K562 (cell line): ENCODE data around the gene FLCN. TPM values are rescaled to one million over a fixed set of nuclear protein-coding genes. Genes with fewer than 3 reads are reported as not detected.

Experiments used
- DACH1 ChIP-seq: fragments of 450-650 bp; IDR thresholded peaks from 2 replicates; pipeline ENCODE4 v1.6.1; 2018; ENCODE audit not compliant: partially characterized antibody
- FOXA3 ChIP-seq, 2 experiments: fragments of 450-650 bp in 1 of 2; sonication (generic) in 1 of 2; formaldehyde crosslinking; IDR thresholded peaks in 1 of 2; conservative IDR thresholded peaks in 1 of 2; 2 replicates each; pipeline versions ENCODE4 v1.4.0 to v1.8.0; 2020 to 2022; ENCODE audit warnings: mild to moderate bottlenecking in 2 of 2, missing genetic modification reagents in 1 of 2
- HNRNPL ChIP-seq: fragments of 200-400 bp; formaldehyde crosslinking; IDR thresholded peaks from 2 replicates; pipeline ENCODE4 v1.6.1; 2017; ENCODE audit warnings: low read depth, mild to moderate bottlenecking, low read length
- NFXL1 ChIP-seq: fragments of 450-650 bp; formaldehyde crosslinking; IDR thresholded peaks from 2 replicates; pipeline ENCODE4 v1.4.0; 2021; ENCODE audit warnings: mild to moderate bottlenecking
- NR1H2 ChIP-seq: sonication (generic); formaldehyde crosslinking; IDR thresholded peaks from 2 replicates; pipeline ENCODE4 v1.4.0; 2020; ENCODE audit warnings: mild to moderate bottlenecking, missing genetic modification reagents
- POLR2AphosphoS2 ChIP-seq: IDR thresholded peaks from 2 replicates; pipeline ENCODE4 v1.6.1; 2012; ENCODE audit warnings: low read length, improper control_type of control experiment
- SIN3A ChIP-seq, 2 experiments: fragments of 150-350 bp in 1 of 2; IDR thresholded peaks; 2 replicates each; pipeline ENCODE4 v1.6.1; 2011 to 2016; ENCODE audit warnings: borderline replicate concordance in 2 of 2, low read depth in 2 of 2, low read length in 2 of 2, mild to moderate bottlenecking in 2 of 2, moderate library complexity in 2 of 2; ENCODE audit not compliant: control insufficient read depth in 1 of 2
- ZNF133 ChIP-seq: fragments of 250-450 bp; sonication (Bioruptor Pico); IDR thresholded peaks from 2 replicates; pipeline ENCODE4 v1.4.0; 2020; ENCODE audit warnings: mild to moderate bottlenecking
- ZNF445 ChIP-seq: fragments of 250-450 bp; sonication (Bioruptor Pico); IDR thresholded peaks from 2 replicates; pipeline ENCODE4 v1.4.0; 2020; ENCODE audit warnings: low read depth, mild to moderate bottlenecking, moderate library complexity
- ZNF76 ChIP-seq: fragments of 250-450 bp; sonication (Bioruptor Pico); IDR thresholded peaks from 2 replicates; pipeline ENCODE4 v1.4.0; 2020; ENCODE audit warnings: mild to moderate bottlenecking, moderate library complexity, borderline replicate concordance
- ZNF785 ChIP-seq: fragments of 250-450 bp; sonication (Bioruptor Pico); IDR thresholded peaks from 2 replicates; pipeline ENCODE4 v1.4.0; 2020; ENCODE audit warnings: mild to moderate bottlenecking
- polyA plus RNA-seq, 8 experiments: library from polyadenylated mRNA; depleted of rRNA in 4 of 8; stranded (reverse) in 5 of 8; unstranded in 3 of 8; fragments of >200 nt; fragmentation: Nextera tagmentation in 2 of 8; fragmentation: Illumina TruSeq in 1 of 8; extraction: Ambion mirVana in 2 of 8; extraction: Trizol in 1 of 8; gene quantifications; 2 replicates each; pipeline versions ENCODE4 v1.2.1 to v1.2.3, GENCODE V29; 2011 to 2014; ENCODE audit warnings: inconsistent platforms in 1 of 8, missing spikeins in 1 of 8
- total RNA-seq, 7 experiments: library from RNA; depleted of rRNA in 6 of 7; stranded (reverse); fragments of >200 nt in 6 of 7; fragmentation: Illumina TruSeq in 2 of 7; extraction: Trizol in 2 of 7; gene quantifications; 2 replicates each; pipeline versions ENCODE4 v1.2.1 to v1.2.3, GENCODE V29; 2011 to 2021; ENCODE audit warnings: low replicate concordance in 1 of 7
- TF ChIP-seq, protein P1 (sequence below): fragments of 250-450 bp; sonication (Bioruptor Pico); IDR thresholded peaks from 2 replicates; pipeline ENCODE4 v1.5.0; 2020; ENCODE audit warnings: mild to moderate bottlenecking
- TF ChIP-seq, protein P2 (sequence below): fragments of 450-650 bp; formaldehyde crosslinking; IDR thresholded peaks from 2 replicates; pipeline ENCODE4 v1.4.0; 2020; ENCODE audit warnings: mild to moderate bottlenecking, mixed read lengths
- TF ChIP-seq, protein P3 (sequence below): IDR thresholded peaks from 2 replicates; pipeline ENCODE4 v1.6.1; 2011; ENCODE audit warnings: borderline replicate concordance, low read depth, mild to moderate bottlenecking, moderate library complexity, low read length; ENCODE audit not compliant: insufficient read depth, poor library complexity, severe bottlenecking
- TF ChIP-seq, protein P4 (sequence below): fragments of 450-650 bp; formaldehyde crosslinking; IDR thresholded peaks from 2 replicates; pipeline ENCODE4 v1.4.0; 2020; ENCODE audit warnings: mild to moderate bottlenecking
- TF ChIP-seq, protein P5 (sequence below): sonication (generic); formaldehyde crosslinking; IDR thresholded peaks from 2 replicates; pipeline ENCODE4 v1.8.0; 2022; ENCODE audit warnings: mild to moderate bottlenecking, missing genetic modification reagents
- TF ChIP-seq, protein P6 (sequence below): fragments of 250-450 bp; sonication (Bioruptor Pico); IDR thresholded peaks from 2 replicates; pipeline ENCODE4 v1.5.0; 2021

The FLCN gene
- total and polyA plus RNA-seq, 9 of the 15 experiments (the other 6 are each of a cell fraction or from before 2014, with no cell fraction given) = 1.6 to 33.5 (median 10.9) TPM

DNA sequence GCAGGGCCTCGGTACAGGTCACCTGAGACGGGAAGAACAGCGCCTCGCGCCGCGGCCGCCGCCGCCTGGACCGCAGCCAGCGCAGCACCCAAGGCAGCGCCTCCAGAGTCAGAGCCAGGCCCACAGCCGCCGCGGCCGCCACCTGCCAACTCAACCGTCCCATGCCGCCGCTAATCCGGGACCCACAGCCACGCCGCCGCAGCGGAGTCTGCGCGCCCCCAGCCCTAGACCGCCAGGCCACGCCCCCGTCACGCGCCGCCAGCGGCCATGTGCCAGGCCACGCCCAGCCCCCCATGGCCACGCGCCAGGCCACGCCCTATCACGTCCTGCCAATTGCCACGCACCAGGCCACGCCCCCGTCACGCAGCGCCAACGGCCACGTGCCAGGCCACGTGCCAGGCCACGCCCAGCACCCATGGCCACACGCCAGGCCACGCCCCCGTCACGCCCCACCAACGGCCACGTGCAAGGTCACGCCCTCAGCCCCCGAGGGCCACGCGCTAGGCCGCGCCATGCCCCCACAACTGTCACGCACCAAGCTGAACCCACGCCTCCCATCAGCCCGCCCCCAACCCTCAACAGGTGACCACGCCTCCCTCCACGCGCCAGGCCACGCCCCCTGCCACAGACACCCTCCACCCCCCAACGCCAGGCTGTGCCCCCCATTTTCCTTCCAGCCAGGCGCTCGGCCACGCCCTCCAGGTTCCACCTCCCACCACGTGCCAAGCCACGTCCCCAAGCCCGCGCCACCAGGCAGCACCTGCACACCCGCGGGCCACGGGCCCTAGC is 30.6 kb downstream of the FLCN start, which contains the start of gene PLD6 (continued):
- TF ChIP-seq HNRNPL (peak; percentile 99), SIN3A (IDR thresholded peaks at IDR 0.05; ENCODE audit: borderline replicate concordance in 2 of 2, control insufficient read depth in 1 of 2, low read depth in 2 of 2, low read length in 2 of 2) (peak; percentile 76 to 78), ZNF785 (no peak), ZNF76 (CRISPR knock-in tag) (no peak), DACH1 (no peak), NR1H2 (CRISPR knock-in tag) (no peak), POLR2AphosphoS2 (no peak), NFXL1 (no peak), FOXA3 (CRISPR knock-in tag; conservative IDR thresholded peaks at IDR 0.05 in 1 of 2, IDR thresholded peaks at IDR 0.05 in 1 of 2) (peak in 1 of 2 experiments; percentile 83; a peak in 2 of 4 replicates), ZNF445 (CRISPR knock-in tag) (no peak), ZNF133 (CRISPR knock-in tag) (no peak)
- TF ChIP-seq, protein P1, sequence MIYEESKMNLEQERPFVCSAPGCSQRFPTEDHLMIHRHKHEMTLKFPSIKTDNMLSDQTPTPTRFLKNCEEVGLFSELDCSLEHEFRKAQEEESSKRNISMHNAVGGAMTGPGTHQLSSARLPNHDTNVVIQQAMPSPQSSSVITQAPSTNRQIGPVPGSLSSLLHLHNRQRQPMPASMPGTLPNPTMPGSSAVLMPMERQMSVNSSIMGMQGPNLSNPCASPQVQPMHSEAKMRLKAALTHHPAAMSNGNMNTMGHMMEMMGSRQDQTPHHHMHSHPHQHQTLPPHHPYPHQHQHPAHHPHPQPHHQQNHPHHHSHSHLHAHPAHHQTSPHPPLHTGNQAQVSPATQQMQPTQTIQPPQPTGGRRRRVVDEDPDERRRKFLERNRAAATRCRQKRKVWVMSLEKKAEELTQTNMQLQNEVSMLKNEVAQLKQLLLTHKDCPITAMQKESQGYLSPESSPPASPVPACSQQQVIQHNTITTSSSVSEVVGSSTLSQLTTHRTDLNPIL (CRISPR knock-in tag) = no peak
- TF ChIP-seq, protein P2, sequence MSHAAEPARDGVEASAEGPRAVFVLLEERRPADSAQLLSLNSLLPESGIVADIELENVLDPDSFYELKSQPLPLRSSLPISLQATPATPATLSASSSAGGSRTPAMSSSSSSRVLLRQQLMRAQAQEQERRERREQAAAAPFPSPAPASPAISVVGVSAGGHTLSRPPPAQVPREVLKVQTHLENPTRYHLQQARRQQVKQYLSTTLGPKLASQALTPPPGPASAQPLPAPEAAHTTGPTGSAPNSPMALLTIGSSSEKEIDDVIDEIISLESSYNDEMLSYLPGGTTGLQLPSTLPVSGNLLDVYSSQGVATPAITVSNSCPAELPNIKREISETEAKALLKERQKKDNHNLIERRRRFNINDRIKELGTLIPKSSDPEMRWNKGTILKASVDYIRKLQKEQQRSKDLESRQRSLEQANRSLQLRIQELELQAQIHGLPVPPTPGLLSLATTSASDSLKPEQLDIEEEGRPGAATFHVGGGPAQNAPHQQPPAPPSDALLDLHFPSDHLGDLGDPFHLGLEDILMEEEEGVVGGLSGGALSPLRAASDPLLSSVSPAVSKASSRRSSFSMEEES (CRISPR knock-in tag) = peak; percentile 38
- TF ChIP-seq, protein P3, sequence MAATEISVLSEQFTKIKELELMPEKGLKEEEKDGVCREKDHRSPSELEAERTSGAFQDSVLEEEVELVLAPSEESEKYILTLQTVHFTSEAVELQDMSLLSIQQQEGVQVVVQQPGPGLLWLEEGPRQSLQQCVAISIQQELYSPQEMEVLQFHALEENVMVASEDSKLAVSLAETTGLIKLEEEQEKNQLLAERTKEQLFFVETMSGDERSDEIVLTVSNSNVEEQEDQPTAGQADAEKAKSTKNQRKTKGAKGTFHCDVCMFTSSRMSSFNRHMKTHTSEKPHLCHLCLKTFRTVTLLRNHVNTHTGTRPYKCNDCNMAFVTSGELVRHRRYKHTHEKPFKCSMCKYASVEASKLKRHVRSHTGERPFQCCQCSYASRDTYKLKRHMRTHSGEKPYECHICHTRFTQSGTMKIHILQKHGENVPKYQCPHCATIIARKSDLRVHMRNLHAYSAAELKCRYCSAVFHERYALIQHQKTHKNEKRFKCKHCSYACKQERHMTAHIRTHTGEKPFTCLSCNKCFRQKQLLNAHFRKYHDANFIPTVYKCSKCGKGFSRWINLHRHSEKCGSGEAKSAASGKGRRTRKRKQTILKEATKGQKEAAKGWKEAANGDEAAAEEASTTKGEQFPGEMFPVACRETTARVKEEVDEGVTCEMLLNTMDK = no peak
- TF ChIP-seq, protein P4, sequence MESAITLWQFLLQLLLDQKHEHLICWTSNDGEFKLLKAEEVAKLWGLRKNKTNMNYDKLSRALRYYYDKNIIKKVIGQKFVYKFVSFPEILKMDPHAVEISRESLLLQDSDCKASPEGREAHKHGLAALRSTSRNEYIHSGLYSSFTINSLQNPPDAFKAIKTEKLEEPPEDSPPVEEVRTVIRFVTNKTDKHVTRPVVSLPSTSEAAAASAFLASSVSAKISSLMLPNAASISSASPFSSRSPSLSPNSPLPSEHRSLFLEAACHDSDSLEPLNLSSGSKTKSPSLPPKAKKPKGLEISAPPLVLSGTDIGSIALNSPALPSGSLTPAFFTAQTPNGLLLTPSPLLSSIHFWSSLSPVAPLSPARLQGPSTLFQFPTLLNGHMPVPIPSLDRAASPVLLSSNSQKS (CRISPR knock-in tag) = no peak
- TF ChIP-seq, protein P5, sequence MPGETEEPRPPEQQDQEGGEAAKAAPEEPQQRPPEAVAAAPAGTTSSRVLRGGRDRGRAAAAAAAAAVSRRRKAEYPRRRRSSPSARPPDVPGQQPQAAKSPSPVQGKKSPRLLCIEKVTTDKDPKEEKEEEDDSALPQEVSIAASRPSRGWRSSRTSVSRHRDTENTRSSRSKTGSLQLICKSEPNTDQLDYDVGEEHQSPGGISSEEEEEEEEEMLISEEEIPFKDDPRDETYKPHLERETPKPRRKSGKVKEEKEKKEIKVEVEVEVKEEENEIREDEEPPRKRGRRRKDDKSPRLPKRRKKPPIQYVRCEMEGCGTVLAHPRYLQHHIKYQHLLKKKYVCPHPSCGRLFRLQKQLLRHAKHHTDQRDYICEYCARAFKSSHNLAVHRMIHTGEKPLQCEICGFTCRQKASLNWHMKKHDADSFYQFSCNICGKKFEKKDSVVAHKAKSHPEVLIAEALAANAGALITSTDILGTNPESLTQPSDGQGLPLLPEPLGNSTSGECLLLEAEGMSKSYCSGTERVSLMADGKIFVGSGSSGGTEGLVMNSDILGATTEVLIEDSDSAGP (CRISPR knock-in tag) = 0 out of 2 replicates have a peak, but pooled peaks have one; percentile 33
- TF ChIP-seq, protein P6, sequence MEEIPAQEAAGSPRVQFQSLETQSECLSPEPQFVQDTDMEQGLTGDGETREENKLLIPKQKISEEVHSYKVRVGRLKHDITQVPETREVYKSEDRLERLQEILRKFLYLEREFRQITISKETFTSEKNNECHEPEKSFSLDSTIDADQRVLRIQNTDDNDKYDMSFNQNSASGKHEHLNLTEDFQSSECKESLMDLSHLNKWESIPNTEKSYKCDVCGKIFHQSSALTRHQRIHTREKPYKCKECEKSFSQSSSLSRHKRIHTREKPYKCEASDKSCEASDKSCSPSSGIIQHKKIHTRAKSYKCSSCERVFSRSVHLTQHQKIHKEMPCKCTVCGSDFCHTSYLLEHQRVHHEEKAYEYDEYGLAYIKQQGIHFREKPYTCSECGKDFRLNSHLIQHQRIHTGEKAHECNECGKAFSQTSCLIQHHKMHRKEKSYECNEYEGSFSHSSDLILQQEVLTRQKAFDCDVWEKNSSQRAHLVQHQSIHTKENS (CRISPR knock-in tag) = no peak
